Measurements from ENCODE around the gene TMEM184C. TPM values are rescaled to one million over a fixed set of nuclear protein-coding genes. Genes with fewer than 3 reads are reported as not detected.

TMEM184C gene
- total RNA-seq, 1 donor from 2014 or later, result 49.8 TPM

GRCh38 chr4:147678796-147679549 is 61.8 kb downstream of the TMEM184C start:
- Mint-ChIP-seq H3K9me3 (ENCODE audit: low read depth) (no peaks in the 10 kb centered on the region), H3K27ac (peak overlapping the region; percentile 51), H3K27me3 (no peaks in the 10 kb centered on the region), H3K4me3 (ENCODE audit: low read depth) (no peak overlapping the region), H3K36me3 (ENCODE audit: insufficient read depth) (peaks cover 7% of the 10 kb centered on the region), H3K4me1 (ENCODE audit: low read depth) (peaks cover 6% of the 10 kb centered on the region)
- TF ChIP-seq, protein P1, sequence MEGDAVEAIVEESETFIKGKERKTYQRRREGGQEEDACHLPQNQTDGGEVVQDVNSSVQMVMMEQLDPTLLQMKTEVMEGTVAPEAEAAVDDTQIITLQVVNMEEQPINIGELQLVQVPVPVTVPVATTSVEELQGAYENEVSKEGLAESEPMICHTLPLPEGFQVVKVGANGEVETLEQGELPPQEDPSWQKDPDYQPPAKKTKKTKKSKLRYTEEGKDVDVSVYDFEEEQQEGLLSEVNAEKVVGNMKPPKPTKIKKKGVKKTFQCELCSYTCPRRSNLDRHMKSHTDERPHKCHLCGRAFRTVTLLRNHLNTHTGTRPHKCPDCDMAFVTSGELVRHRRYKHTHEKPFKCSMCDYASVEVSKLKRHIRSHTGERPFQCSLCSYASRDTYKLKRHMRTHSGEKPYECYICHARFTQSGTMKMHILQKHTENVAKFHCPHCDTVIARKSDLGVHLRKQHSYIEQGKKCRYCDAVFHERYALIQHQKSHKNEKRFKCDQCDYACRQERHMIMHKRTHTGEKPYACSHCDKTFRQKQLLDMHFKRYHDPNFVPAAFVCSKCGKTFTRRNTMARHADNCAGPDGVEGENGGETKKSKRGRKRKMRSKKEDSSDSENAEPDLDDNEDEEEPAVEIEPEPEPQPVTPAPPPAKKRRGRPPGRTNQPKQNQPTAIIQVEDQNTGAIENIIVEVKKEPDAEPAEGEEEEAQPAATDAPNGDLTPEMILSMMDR (IDR thresholded peaks at IDR 0.05; ENCODE audit: unreplicated experiment), result peak; percentile 27
- DNase-seq (ENCODE audit: low spot score, unreplicated experiment), result no peak

- H3K27ac Mint-ChIP-seq, result peak overlapping the region; percentile 99
These were observed 65.6 kb downstream of the TMEM184C start for GRCh38 chr4:147682755-147683154.

DNA sequence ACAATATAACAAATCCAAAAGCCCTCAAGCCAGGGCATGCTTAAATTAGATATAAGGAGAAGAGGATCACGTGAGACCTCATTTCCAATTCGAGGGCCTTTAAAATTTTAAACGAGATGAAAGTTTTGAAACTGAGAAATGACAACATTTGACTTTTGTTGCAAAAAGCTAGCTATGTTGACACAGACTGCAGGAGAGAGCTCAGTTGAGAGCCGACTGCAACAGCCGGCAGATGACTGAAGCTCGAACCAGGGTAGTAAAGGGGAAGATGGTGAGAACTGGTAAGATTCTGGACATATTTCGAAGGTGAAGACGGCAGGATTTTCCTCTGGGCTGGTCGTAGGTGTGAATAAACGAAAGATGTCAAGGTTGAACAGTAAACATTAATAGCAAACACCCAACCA is 66.0 kb downstream of the TMEM184C start:
- peak overlapping the region; percentile 95 for H3K4me3 Mint-ChIP-seq (ENCODE audit: low read depth)
- DNase-seq (ENCODE audit: low spot score, unreplicated experiment), result no peak
- no peaks in the 10 kb centered on the region for H3K27me3 Mint-ChIP-seq
- H3K36me3 Mint-ChIP-seq (ENCODE audit: insufficient read depth), result peaks cover 4% of the 10 kb centered on the region
- TF ChIP-seq, protein P1 (IDR thresholded peaks at IDR 0.05; ENCODE audit: unreplicated experiment), result no peak
- no peaks in the 10 kb centered on the region for H3K9me3 Mint-ChIP-seq (ENCODE audit: low read depth)
- peaks cover 9% of the 10 kb centered on the region for H3K4me1 Mint-ChIP-seq (ENCODE audit: low read depth)
- H3K27ac Mint-ChIP-seq, result peak overlapping the region; percentile 99

More at GRCh38 chr4:147682755-147683154, 65.6 kb downstream of the TMEM184C start:
- Mint-ChIP-seq H3K36me3 (ENCODE audit: insufficient read depth) (peaks cover 7% of the 10 kb centered on the region), H3K4me1 (ENCODE audit: low read depth) (peaks cover 9% of the 10 kb centered on the region), H3K4me3 (ENCODE audit: low read depth) (peak overlapping the region; percentile 95), H3K9me3 (ENCODE audit: low read depth) (no peaks in the 10 kb centered on the region), H3K27me3 (no peaks in the 10 kb centered on the region)
- TF ChIP-seq, protein P1 (IDR thresholded peaks at IDR 0.05; ENCODE audit: unreplicated experiment), result no peak
- no peak for DNase-seq (ENCODE audit: low spot score, unreplicated experiment)

GRCh38 chr4:147683717-147684700 is 66.8 kb downstream of the TMEM184C start, which contains the start of gene PRMT9:
PRMT9 (minus strand) TSS chr4:147684163; CDS start chr4:147683987, 176 bp downstream.
- Mint-ChIP-seq H3K36me3 (ENCODE audit: insufficient read depth) (peaks cover 3% of the 10 kb centered on the region), H3K4me3 (ENCODE audit: low read depth) (peak within 1 kb of the TSS; percentile 95), H3K27me3 (no peaks in the 10 kb centered on the region), H3K4me1 (ENCODE audit: low read depth) (peaks cover 9% of the 10 kb centered on the region), H3K27ac (peak within 1 kb of the TSS; percentile 99), H3K9me3 (ENCODE audit: low read depth) (no peaks in the 10 kb centered on the region)
- DNase-seq (ENCODE audit: low spot score, unreplicated experiment), result peak; percentile 76
- TF ChIP-seq, protein P1 (IDR thresholded peaks at IDR 0.05; ENCODE audit: unreplicated experiment), result no peak

DNA sequence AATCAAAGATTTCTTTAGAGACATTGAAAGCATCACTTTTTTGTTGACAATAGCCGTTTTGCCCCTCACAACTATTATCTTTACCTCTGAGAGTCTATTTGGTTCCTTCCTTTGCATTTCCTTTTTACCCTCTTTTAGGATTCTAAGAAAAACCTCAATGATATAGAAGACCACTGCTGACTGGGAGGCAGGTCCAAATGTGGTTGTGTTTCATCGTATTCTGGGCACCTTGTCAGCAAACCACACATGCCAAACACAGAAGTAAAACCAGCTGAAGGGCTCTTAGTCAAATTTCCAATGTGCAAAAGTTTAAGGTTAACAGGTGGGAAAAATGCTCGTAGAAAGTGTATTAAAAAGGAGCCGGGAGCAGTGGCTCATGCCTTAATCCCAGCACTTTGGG is 71.9 kb downstream of the TMEM184C start:
- Mint-ChIP-seq H3K4me3 (ENCODE audit: low read depth) (no peak overlapping the region), H3K4me1 (ENCODE audit: low read depth) (peaks cover 3% of the 10 kb centered on the region), H3K36me3 (ENCODE audit: insufficient read depth) (no peaks in the 10 kb centered on the region)

More for the DNA sequence above, 71.9 kb downstream of the TMEM184C start:
- TF ChIP-seq, protein P1 (IDR thresholded peaks at IDR 0.05; ENCODE audit: unreplicated experiment), result no peak
- H3K9me3 Mint-ChIP-seq (ENCODE audit: low read depth), result no peaks in the 10 kb centered on the region
- DNase-seq (ENCODE audit: low spot score, unreplicated experiment), result no peak
- no peaks in the 10 kb centered on the region for H3K27me3 Mint-ChIP-seq
- H3K27ac Mint-ChIP-seq, result no peak overlapping the region
